Omental fat pad (tissue), 4 donors: ENCODE results near the gene COL9A3. TPM values are rescaled to one million over a fixed set of nuclear protein-coding genes. Genes with fewer than 3 reads are reported as not detected.

Source experiments
- ATAC-seq: fragments of 150-250 bp; one replicate; pipeline ENCODE4 v1.9.1; 2016; ENCODE audit warnings: mild to moderate bottlenecking, moderate library complexity; ENCODE audit not compliant: low FRiP score
- DNase-seq: peaks from one replicate; pipeline ENCODE4 v3.0.0-alpha.2; 2019; ENCODE audit warnings: low spot score
- CTCF ChIP-seq, 3 donors: fragments of 450-650 bp; IDR thresholded peaks; one replicate each; pipeline ENCODE4 v1.5.1; 2016 to 2017; ENCODE audit warnings: antibody characterized with exemption in 3 of 3, mild to moderate bottlenecking in 3 of 3, moderate library complexity in 2 of 3
- total RNA-seq, 4 donors: library from RNA; depleted of rRNA; stranded (reverse); fragments of >200 nt; gene quantifications; one replicate each; pipeline ENCODE4 v1.1.0, GENCODE V29; 2016

The COL9A3 gene
- total RNA-seq, 4 donors from 2014 or later = 2.3 to 6.3 (median 3.6) TPM

GRCh38 chr20:62816031-62816883, 593 bp upstream of the COL9A3 start:
- ATAC-seq (peak; percentile 10), DNase-seq (no peak)
- TF ChIP-seq CTCF (IDR thresholded peaks at IDR 0.05) = no peak

GRCh38 chr20:62817975-62818591, 1.2 kb downstream of the COL9A3 start:
- TF ChIP-seq CTCF (IDR thresholded peaks at IDR 0.05) = no peak
- ATAC-seq (no peak), DNase-seq (no peak)

- no peak for ATAC-seq
- TF ChIP-seq CTCF (IDR thresholded peaks at IDR 0.05) = no peak
- no peak for DNase-seq
Measured at GRCh38 chr20:62818592-62819493, 2.0 kb downstream of the COL9A3 start.

GRCh38 chr20:62819494-62820174, 2.8 kb downstream of the COL9A3 start:
- DNase-seq = no peak

GRCh38 chr20:62820208-62820961, 3.5 kb downstream of the COL9A3 start:
- no peak for TF ChIP-seq CTCF (IDR thresholded peaks at IDR 0.05)
- DNase-seq (no peak), ATAC-seq (no peak)

More at GRCh38 chr20:62819494-62820174, 2.8 kb downstream of the COL9A3 start:
- no peak for TF ChIP-seq CTCF (IDR thresholded peaks at IDR 0.05)
- ATAC-seq = no peak
